NCI-H2171 (cell line): ENCODE results near the gene WDPCP.
"Not testable (repeated sequence)": the region's sequence is repeated elsewhere in the genome, so short reads cannot be mapped to it uniquely, and the experiment has no call there.

ENCODE experiments used
- DNase-seq: peaks from one replicate; lab custom pipeline; 2025; lab: John Stamatoyannopoulos, UW

The WDPCP gene

DNA sequence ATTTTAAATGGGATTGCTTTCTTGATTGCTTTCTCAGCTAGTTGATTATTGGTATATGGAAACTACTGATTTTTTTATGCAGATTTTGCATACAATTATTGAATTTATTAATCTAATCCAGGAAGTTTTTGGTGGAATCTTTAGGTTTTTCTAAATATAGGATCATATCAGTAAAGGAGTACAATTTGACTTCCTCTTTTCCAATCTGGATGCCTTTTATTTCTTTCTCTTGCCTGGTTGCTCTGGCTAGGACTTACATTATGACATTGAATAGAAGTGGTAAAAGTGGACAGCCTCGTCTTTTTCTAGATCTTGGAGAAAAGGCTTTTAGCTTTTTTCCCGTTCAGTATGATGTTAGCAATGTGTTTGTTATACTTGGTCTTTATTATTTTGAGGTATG is 486.3 kb downstream of the WDPCP start:
- no peak for DNase-seq

DNA sequence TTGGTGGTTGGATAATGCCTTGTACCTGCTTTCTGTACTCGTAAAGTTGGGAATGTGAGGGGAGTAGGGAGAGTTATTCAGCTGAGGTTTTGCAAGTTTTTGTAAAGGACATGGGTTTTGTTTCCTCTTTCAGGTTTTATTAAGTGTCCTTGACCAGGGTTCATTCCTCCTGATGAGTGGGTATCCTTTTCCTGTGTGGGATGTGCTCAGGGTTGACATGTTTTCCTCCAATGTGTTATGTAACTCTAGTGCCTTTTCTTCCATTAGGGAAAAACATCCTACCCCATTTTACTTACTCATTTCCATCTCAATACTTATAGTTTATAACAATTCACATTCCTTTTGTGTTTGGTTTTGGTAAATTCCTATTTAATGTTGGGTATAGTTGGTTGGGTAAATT is 489.2 kb downstream of the WDPCP start:
- no peak for DNase-seq

DNA sequence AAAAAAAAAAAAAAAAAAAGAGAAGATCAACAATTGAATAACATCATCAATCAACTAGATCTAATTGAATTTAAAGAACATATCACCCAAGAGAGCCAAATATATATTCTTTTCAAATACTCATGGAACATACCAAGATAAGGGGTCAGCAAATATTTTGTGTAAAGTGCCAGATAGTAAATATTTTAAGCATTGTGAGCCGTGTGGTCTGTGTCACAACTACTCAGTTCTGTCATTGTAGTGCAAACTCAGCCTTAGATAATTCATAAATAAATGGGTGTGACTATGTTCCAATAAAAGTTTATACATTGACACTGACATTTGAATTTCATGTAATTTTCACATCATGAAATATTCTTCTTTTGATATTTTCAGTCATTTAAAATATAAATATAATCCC is 491.8 kb downstream of the WDPCP start:
- no peak for DNase-seq

DNA sequence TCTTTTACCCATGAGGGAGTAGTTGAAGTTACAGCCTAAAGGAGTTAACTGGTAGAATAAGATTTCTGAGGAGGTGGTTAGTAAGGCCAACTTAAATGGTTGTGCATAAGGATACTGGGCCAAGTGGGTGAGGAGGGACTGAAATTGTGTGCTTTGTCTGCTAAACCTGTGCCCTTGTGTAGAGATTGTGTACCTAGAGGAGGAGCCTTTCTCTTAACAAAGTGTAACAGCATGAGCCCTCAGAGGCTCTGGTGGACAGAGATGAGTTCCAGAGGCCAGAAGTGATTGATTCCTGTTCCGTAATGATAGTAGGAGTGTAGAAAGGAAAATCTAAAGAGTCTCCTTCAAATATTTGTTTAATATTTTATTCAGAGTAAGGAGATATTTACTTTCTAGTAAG is 494.8 kb downstream of the WDPCP start:
- DNase-seq, result no peak

DNA sequence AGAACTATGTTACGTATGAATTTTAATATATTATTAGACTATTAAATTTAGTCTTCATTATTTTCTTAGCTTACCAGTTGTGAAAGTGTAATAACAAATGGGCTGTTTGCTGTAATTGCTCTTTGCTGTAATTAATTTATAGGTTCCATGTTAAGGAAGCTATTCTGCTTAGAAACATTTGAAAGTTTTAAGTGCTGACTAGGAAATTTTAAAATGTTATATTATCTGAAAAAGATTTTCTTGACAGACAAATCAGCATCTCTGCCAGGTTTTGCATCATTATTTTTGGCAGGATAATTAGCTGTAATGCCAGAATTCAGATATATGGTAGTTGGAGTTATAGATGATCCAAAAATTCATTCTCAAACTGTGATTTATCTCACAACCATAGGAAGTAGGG is 495.4 kb downstream of the WDPCP start:
- DNase-seq, result no peak

DNA sequence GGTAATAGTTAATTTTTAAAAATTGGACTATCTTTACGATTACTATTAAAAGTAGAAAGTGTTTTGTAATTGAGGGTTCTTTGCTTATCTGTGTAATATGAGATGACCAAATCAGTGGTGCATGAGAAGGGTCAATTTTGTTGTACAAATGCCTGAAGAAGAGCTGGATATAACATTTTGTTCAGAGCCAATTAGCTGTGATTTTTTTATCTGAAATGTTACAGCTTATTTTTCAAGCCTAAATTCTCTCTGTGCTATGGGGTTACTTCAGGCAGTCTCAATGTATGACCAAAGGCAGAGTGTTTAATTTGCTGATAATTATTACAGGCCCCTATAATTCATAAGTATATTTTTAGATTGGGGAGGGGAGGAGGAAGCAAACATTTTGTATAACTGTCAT is 495.9 kb downstream of the WDPCP start:
- DNase-seq, result no peak

DNA sequence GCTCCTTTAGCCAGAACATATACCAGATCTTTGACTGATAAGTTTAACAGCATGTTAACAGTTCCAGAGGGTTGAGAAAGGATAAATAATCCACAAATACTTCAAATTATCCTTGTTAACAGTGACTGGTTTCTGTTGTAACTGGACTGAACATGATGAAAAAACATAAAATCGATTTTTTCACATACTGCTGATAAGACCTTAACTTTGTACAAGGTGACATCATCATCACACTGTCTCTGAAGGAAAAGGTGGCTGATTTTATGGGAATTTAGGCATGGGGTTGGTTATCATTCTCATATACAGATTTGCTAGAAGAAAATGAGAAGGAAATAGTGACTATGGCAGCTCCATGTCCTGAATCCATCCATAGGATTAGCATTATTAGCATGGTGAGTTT is 501.6 kb downstream of the WDPCP start:
- no peak for DNase-seq

DNA sequence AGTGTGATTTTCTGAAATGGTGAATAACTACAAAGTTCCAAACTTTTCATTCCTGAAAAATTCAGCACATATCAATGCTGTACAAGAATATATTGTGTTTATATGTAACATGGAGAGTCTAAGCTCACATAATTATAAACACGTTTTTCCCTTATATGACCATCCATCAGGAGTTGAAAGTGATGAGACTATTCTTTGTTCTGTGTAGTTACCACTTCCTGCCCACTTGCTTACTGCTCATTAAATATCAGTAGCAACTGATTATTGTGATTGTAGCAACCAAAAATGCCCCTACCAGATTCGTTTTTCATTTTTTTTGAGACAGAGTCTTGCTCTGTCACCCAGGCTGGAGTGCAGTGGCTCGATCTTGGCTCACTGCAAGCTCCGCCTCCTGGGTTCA is 506.9 kb downstream of the WDPCP start:
- DNase-seq, result no peak

DNA sequence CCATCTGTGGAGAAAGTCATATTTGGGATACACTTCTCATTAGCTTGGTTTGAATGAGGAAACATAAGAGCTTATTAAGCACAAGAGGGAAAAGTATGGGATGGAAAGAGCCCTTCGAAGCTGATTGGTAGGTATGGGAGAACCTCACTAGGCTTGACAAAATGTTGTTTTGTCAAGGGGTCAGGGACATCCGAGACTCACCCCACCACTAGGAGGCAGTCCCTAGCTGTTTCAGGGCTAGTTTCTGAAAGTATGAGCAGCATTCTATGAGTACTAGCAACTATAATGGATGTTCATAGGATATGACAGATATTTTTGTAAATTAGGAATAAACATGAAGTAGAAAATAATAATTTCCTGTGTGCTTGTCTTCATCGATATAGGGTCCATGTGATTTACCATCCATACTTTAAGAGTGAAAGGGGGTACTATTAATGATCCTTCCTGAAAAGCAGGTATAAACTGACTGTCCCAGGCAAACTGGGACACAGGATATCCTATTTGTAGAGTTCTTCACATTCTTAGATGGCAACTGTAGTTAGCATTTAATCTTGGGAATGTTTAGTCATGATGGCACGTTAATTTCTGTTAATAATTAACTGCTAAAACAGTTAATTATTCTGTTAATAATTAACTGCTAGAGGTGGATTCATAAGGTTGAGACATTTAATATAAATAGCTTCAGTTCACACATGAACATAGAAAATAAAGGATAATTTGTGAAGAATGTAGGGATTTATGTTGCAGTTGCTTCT is 509.2 kb downstream of the WDPCP start:
- DNase-seq, result no peak

DNA sequence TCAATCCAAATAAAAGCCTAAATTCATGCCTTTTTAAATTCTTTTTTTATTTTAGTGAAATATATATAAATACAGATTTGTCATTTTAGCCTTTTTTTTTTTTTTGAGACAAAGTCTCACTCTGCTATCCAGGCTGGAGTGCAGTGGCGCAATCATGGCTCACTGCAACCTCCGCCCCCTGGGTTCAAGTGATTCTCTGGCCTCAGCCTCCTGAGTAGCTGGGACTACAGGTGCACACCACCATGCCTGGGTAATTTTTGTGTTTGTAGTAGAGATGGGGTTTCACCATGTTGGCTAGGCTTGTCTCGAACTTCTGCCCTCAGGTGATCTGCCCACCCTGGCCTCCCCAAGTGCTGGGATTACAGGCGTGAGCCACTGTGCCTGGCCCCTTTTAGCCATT is 513.9 kb downstream of the WDPCP start:
- DNase-seq, result not testable (repeated sequence)

DNA sequence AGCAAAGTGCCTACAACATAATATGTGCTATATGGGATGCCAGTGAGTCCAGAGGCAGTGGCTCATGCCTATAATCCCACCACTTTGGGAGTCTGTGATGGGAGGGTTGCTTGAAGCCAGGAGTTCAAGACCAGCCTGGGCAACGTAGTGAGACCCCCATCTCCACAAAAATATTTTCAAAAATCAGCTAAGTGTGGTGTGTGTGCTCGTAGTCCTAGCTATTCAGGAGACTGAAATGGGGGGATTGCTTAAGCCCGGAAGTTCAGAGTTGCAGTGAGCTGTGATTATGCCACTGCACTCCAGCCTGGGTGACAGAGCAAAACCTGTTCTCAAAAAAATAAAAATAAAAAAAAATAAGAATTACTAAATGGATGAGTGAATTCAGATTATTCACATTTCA is 514.3 kb downstream of the WDPCP start:
- no peak for DNase-seq

DNA sequence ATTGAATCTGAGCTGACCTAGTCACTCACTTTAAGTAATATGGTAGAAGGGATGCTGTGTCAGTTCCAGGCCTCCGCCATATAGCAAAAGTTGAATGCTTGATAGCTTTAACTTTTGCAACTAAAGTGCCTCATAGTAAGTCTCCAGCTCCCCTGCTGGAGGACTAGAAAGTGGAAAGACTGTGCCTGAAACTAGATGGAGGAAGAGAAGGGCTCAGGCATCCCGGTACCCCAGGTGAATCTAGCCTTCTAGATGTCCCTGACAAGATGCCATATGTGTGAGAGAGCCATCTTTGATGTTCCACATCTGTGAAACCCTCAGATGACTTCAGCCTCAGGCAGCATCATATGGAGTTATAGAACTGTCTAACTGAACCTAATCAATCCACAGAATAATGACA is 516.6 kb downstream of the WDPCP start:
- DNase-seq, result no peak
